Lower leg skin (tissue), 4 donors: ENCODE measurements around the gene TRDN. TPM values are rescaled to one million over a fixed set of nuclear protein-coding genes. Genes with fewer than 3 reads are reported as not detected.
"Not testable (repeated sequence)": the region's sequence is repeated elsewhere in the genome, so short reads cannot be mapped to it uniquely, and the experiment has no call there.

Experiments used
- DNase-seq, 2 donors: peaks; one replicate each; pipeline ENCODE4 v3.0.0-alpha.2; 2019; ENCODE audit warnings: low spot score in 2 of 2
- H3K4me3 ChIP-seq: fragments of 200-600 bp; sonication (generic); 2 replicates; pipeline ENCODE4 v1.5.1; 2017; ENCODE audit warnings: mild to moderate bottlenecking, low read depth; ENCODE audit not compliant: poor library complexity, severe bottlenecking
- CTCF ChIP-seq, 3 donors: fragments of 450-650 bp; IDR thresholded peaks; one replicate each; pipeline ENCODE4 v1.5.1; 2016; ENCODE audit warnings: antibody characterized with exemption in 3 of 3, mild to moderate bottlenecking in 3 of 3, moderate library complexity in 2 of 3
- POLR2A ChIP-seq, 2 donors: fragments of 450-650 bp; IDR thresholded peaks; one replicate each; pipeline ENCODE4 v1.6.1; 2016 to 2017; ENCODE audit warnings: antibody characterized with exemption in 2 of 2, mild to moderate bottlenecking in 1 of 2, moderate library complexity in 1 of 2
- WGBS, 2 donors: methylation state at CpG; one replicate each; pipeline ENCODE4 v1.1.5; 2018; 5-methylcytosine and 5-hydroxymethylcytosine counted together
- intact Hi-C: fragments of 100-400 bp; cut with DNase I; formaldehyde crosslinking; loops from one replicate; pipeline ENCODE4 v1.15.0; 2023; ENCODE audit warnings: low total_unique reads
- total RNA-seq, 4 donors: library from RNA; depleted of rRNA; stranded (reverse); fragments of >200 nt; gene quantifications; one replicate each; pipeline ENCODE4 v1.1.0, GENCODE V29; 2016

The TRDN gene
- total RNA-seq, 4 donors from 2014 or later, result 0.06 TPM; not detected in 3

- 48% methylated on average over 2 of the region's 2 CpGs for WGBS, 2 donors
- H3K4me3 ChIP-seq, result no peak overlapping the region
- TF ChIP-seq POLR2A (IDR thresholded peaks at IDR 0.05) (no peak), CTCF (IDR thresholded peaks at IDR 0.05) (no peak)
- intact Hi-C loops, result no loop called here
- DNase-seq, result no peak
Measured at GRCh38 chr6:123467392-123467791, 169.4 kb downstream of the TRDN start.

- intact Hi-C loops, result no loop called here
- 70% methylated on average over 2 of the region's 2 CpGs for WGBS, 2 donors
- H3K4me3 ChIP-seq, result no peak overlapping the region
- TF ChIP-seq CTCF (IDR thresholded peaks at IDR 0.05) (no peak), POLR2A (IDR thresholded peaks at IDR 0.05) (no peak)
- DNase-seq, result no peak
Measured at GRCh38 chr6:123462152-123462551, 174.6 kb downstream of the TRDN start.

- no peak overlapping the region for H3K4me3 ChIP-seq
- intact Hi-C loops, result no loop called here
- no peak for TF ChIP-seq POLR2A (IDR thresholded peaks at IDR 0.05)
- no peak for TF ChIP-seq CTCF (IDR thresholded peaks at IDR 0.05)
- WGBS, 2 donors, result 90 to 93% methylated on average over 1 of the region's 1 CpG
- no peak for DNase-seq
Measured at GRCh38 chr6:123458218-123458617, 178.5 kb downstream of the TRDN start.

- no peak overlapping the region for H3K4me3 ChIP-seq
- DNase-seq, result no peak
- no peak for TF ChIP-seq POLR2A (IDR thresholded peaks at IDR 0.05)
- TF ChIP-seq CTCF (IDR thresholded peaks at IDR 0.05), result no peak
- WGBS, 2 donors, result 88 to 91% methylated on average over 3 of the region's 3 CpGs
- intact Hi-C loops, result no loop called here
Measured at GRCh38 chr6:123456836-123457235, 179.9 kb downstream of the TRDN start.

GRCh38 chr6:123454448-123454847 is 182.3 kb downstream of the TRDN start:
- WGBS, 2 donors, result 91 to 97% methylated on average over 3 of the region's 3 CpGs
- DNase-seq, result no peak
- intact Hi-C loops, result no loop called here
- no peak overlapping the region for H3K4me3 ChIP-seq
- no peak for TF ChIP-seq POLR2A (IDR thresholded peaks at IDR 0.05)
- TF ChIP-seq CTCF (IDR thresholded peaks at IDR 0.05), result no peak

GRCh38 chr6:123453071-123453470 is 183.7 kb downstream of the TRDN start:
- intact Hi-C loops, DNase-seq, H3K4me3 ChIP-seq: not testable (repeated sequence)
